ENCODE measurements around the gene FKBP4.

The FKBP4 gene

GRCh38 chr12:2765052-2765451 lies 29.7 kb upstream of the FKBP4 start:
- no peaks in the 10 kb centered on the region for H3K9me2 ChIP-seq (replicated peaks; ENCODE audit: insufficient read depth, low read length)
- H3K79me2 ChIP-seq (ENCODE audit: low read length), result no peaks in the 10 kb centered on the region
- H3K9ac ChIP-seq (ENCODE audit: low read length), result no peak overlapping the region
- H3K36me3 ChIP-seq (replicated peaks; ENCODE audit: insufficient read depth, low read length), result no peaks in the 10 kb centered on the region
- no peaks in the 10 kb centered on the region for H3K9me3 ChIP-seq (replicated peaks; ENCODE audit: insufficient read depth, low read length)
- no peaks in the 10 kb centered on the region for H4K20me1 ChIP-seq (ENCODE audit: insufficient read depth, low read length)
- H3K4me2 ChIP-seq (ENCODE audit: low read depth, low read length), result no peak overlapping the region
- no peak for DNase-seq
- no peak overlapping the region for H2AFZ ChIP-seq (ENCODE audit: low read length)
- H3K27ac ChIP-seq (ENCODE audit: low read length), result no peak overlapping the region
- H3K4me1 ChIP-seq (ENCODE audit: low read length), result no peaks in the 10 kb centered on the region
- no peaks in the 10 kb centered on the region for H3F3A ChIP-seq (ENCODE audit: insufficient read depth, low read length)
- no peak for TF ChIP-seq EZH2phosphoT487 (IDR thresholded peaks at IDR 0.05; ENCODE audit: low read length)
- TF ChIP-seq, protein P1, sequence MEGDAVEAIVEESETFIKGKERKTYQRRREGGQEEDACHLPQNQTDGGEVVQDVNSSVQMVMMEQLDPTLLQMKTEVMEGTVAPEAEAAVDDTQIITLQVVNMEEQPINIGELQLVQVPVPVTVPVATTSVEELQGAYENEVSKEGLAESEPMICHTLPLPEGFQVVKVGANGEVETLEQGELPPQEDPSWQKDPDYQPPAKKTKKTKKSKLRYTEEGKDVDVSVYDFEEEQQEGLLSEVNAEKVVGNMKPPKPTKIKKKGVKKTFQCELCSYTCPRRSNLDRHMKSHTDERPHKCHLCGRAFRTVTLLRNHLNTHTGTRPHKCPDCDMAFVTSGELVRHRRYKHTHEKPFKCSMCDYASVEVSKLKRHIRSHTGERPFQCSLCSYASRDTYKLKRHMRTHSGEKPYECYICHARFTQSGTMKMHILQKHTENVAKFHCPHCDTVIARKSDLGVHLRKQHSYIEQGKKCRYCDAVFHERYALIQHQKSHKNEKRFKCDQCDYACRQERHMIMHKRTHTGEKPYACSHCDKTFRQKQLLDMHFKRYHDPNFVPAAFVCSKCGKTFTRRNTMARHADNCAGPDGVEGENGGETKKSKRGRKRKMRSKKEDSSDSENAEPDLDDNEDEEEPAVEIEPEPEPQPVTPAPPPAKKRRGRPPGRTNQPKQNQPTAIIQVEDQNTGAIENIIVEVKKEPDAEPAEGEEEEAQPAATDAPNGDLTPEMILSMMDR (IDR thresholded peaks at IDR 0.05; ENCODE audit: low read length), result no peak
- no peak for TF ChIP-seq EZH2 (optimal IDR thresholded peaks at IDR 0.05; ENCODE audit: low read depth, low read length)
- no peaks in the 10 kb centered on the region for H3K27me3 ChIP-seq (replicated peaks; ENCODE audit: insufficient read depth, low read length)
- no peak overlapping the region for H3K4me3 ChIP-seq (ENCODE audit: low read length)

GRCh38 chr12:2765608-2766007 lies 29.2 kb upstream of the FKBP4 start:
- Histone ChIP-seq H3K36me3 (replicated peaks; ENCODE audit: insufficient read depth, low read length) (no peaks in the 10 kb centered on the region), H2AFZ (ENCODE audit: low read length) (no peak overlapping the region), H3K79me2 (ENCODE audit: low read length) (no peaks in the 10 kb centered on the region), H3K27me3 (replicated peaks; ENCODE audit: insufficient read depth, low read length) (no peaks in the 10 kb centered on the region), H3K9me2 (replicated peaks; ENCODE audit: insufficient read depth, low read length) (no peaks in the 10 kb centered on the region), H3K4me2 (ENCODE audit: low read depth, low read length) (no peak overlapping the region), H3K9ac (ENCODE audit: low read length) (no peak overlapping the region), H3K27ac (ENCODE audit: low read length) (no peak overlapping the region), H3K4me1 (ENCODE audit: low read length) (no peaks in the 10 kb centered on the region), H3K9me3 (replicated peaks; ENCODE audit: insufficient read depth, low read length) (no peaks in the 10 kb centered on the region), H3K4me3 (ENCODE audit: low read length) (no peak overlapping the region), H4K20me1 (ENCODE audit: insufficient read depth, low read length) (no peaks in the 10 kb centered on the region), H3F3A (ENCODE audit: insufficient read depth, low read length) (no peaks in the 10 kb centered on the region)
- TF ChIP-seq EZH2phosphoT487 (IDR thresholded peaks at IDR 0.05; ENCODE audit: low read length) (no peak), EZH2 (optimal IDR thresholded peaks at IDR 0.05; ENCODE audit: low read depth, low read length) (no peak)
- TF ChIP-seq, protein P1 (IDR thresholded peaks at IDR 0.05; ENCODE audit: low read length), result no peak
- no peak for DNase-seq

- Histone ChIP-seq H3K27ac (ENCODE audit: low read length) (no peak overlapping the region), H3K79me2 (ENCODE audit: low read length) (no peaks in the 10 kb centered on the region), H3K4me2 (ENCODE audit: low read depth, low read length) (no peak overlapping the region), H3K4me1 (ENCODE audit: low read length) (no peaks in the 10 kb centered on the region), H4K20me1 (ENCODE audit: insufficient read depth, low read length) (no peaks in the 10 kb centered on the region), H3K9me3 (replicated peaks; ENCODE audit: insufficient read depth, low read length) (no peaks in the 10 kb centered on the region), H3F3A (ENCODE audit: insufficient read depth, low read length) (no peaks in the 10 kb centered on the region), H3K9me2 (replicated peaks; ENCODE audit: insufficient read depth, low read length) (no peaks in the 10 kb centered on the region), H3K4me3 (ENCODE audit: low read length) (no peak overlapping the region), H3K9ac (ENCODE audit: low read length) (no peak overlapping the region), H3K36me3 (replicated peaks; ENCODE audit: insufficient read depth, low read length) (no peaks in the 10 kb centered on the region), H3K27me3 (replicated peaks; ENCODE audit: insufficient read depth, low read length) (no peaks in the 10 kb centered on the region), H2AFZ (ENCODE audit: low read length) (no peak overlapping the region)
- no peak for TF ChIP-seq EZH2 (optimal IDR thresholded peaks at IDR 0.05; ENCODE audit: low read depth, low read length)
- no peak for TF ChIP-seq EZH2phosphoT487 (IDR thresholded peaks at IDR 0.05; ENCODE audit: low read length)
- TF ChIP-seq, protein P1 (IDR thresholded peaks at IDR 0.05; ENCODE audit: low read length), result no peak
- no peak for DNase-seq
These were observed 26.4 kb upstream of the FKBP4 start for GRCh38 chr12:2768224-2768961.
